HG03039 (cell line): ENCODE results near the gene STOML1.
"Not testable (repeated sequence)": the region's sequence is repeated elsewhere in the genome, so short reads cannot be mapped to it uniquely, and the experiment has no call there.

Source experiments
- ATAC-seq: cut with Tn5 transposase; IDR thresholded peaks from one replicate; pipeline ENCODE4 v1.9.1; 2021; ENCODE audit warnings: mild to moderate bottlenecking, moderate library complexity; ENCODE audit not compliant: unreplicated experiment

The STOML1 gene

DNA sequence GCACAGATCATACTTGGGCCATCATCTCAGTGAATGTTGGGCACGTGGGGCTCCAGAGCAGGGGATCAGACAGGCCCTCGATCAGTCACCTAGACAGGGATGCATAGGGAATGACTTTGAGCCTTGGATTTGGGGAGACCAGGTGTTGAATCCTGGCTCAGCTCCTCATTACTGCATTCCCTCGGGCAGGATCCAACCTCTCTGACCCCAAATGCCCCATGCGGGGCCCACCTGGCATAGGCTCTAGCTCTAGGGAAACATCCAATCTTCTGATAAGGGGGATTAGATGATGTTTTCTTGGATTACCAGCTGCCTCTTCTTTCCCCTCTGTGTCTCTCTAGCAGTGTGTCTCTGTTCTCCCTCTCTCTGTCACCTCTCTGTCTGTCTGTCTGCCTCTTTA is 43.1 kb downstream of the STOML1 start:
- ATAC-seq: no peak

DNA sequence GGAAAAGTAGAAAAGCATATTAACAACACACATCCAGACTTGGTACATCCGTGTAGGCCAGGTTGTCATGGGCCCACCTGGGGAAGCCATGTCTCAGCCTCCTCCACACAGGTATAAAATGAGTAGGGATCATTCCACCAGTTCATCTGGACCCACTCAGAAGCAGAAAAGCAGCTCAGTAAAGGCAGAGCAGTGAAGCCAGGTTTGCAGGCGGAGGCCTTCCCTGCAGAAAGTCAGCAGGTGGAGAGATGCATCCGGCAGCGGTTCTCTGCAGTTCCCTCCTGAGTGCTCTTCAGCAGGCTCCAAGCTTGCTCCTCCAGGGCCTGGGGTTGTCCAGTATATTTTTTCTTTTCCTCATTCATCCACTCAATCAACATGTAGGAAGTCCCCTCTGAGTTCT is 43.7 kb downstream of the STOML1 start:
- no peak for ATAC-seq

DNA sequence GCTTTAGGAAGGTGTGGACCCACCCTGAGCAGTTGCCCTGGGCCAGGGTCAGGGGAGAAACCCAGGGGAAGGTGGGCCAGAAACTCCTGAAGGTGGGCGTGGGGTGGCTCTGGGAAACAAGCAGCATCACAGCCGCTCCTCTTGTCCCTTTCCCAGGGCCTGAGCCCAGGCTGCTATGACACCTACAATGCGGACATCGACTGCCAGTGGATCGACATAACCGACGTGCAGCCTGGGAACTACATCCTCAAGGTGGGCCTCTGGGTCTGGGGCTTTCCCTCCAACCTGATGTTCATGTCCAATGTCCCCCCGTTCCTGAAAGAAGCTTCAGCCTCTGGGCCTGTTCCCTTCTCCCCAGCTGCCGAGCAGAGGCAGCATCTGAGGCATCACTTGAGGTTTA is 44.4 kb downstream of the STOML1 start:
- no peak for ATAC-seq

- no peak for ATAC-seq
Measured at GRCh38 chr15:73946795-73947370, 45.2 kb downstream of the STOML1 start.

DNA sequence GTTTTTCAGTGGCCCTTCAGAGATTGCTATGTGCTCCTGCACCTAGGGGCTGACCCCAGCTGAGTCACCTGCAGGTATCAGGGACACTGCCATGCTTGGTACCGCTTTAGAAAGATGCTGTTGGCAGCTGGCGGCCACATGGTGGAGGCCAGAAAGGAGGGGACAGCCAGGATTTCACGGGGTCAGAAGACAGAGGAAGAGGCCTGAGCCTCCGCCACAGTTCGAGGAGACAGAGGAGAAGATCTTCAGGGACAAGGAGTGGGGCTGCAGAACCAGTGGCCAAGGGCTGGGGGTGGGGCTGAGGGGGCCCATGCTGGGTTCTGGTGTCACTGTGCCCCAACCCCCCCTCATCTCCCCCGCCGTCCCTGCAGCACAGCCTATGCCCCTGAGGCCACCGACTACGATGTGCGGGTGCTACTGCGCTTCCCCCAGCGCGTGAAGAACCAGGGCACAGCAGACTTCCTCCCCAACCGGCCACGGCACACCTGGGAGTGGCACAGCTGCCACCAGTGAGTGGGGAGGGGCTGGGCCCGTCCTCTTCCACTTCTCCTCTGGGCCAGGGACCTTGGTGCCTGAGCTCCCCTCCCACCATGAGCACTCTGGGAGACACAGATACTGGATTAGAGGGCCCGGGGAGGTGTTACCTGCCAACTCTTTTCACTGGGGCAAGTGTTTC is 45.9 kb downstream of the STOML1 start:
- ATAC-seq: no peak

DNA sequence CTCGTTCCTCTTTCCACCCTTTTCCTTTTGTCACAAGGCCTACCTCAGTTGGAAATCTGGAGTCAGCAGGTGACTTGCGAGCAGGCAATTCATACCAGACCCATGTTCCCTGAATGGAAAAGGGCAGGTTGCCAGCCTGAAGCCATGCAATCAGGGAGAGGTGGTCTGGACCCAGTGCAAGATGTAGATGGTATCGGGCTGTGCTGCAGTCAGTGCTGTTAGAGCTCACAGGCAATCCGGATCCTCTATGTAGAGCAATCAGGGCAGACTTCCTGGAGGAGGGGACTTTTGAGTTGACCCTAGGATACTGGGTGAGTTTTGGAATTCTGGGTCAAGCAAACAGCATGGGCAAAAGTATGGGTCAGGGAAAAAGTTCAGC is 47.0 kb downstream of the STOML1 start:
- no peak for ATAC-seq

DNA sequence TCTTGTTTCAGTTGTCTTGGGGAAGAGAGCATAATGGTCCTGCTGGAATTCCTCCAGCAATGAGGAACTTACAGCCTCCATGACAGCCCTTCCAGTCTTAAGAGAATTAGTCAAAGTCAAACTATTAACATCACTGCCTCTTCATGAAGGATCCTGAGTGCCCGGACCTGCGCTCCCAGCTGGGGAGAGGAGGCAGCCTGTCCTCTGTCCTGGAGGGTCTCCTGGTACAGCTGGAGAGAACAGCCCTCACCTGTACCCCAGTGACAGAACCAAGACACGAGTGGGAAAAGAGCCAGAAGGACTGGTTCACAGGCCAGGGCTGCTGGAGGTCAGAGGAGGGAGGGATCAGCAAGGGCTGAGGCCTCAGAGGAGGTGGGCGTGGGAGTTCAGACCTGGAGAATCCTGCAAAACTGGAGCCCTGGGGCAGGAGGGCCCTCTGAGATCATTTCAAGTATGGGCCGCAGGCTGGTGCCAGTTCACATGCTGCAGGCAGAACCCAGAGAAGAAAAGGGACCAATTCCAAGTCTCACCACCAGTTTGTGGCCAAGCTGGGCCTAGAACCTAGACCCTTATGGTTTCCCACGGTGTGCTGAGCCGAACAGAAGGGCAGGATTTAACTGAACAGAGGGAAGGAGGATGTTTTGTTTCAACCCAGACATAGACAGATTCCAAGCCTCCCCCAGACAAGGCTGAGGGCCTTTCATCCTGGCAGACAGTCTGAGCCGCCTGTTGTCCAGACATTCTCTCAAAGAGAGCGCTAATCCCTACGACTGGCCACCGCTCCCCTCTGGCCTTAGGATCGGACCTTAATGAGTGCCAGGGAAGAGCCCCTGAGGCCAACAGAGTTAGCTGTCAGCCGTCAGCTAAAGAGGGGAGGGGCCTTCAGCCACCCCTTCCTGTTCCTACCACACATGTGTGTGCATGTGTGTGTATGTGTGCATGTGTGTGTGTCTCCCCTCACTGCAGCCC is 47.6 kb downstream of the STOML1 start:
- ATAC-seq: no peak

DNA sequence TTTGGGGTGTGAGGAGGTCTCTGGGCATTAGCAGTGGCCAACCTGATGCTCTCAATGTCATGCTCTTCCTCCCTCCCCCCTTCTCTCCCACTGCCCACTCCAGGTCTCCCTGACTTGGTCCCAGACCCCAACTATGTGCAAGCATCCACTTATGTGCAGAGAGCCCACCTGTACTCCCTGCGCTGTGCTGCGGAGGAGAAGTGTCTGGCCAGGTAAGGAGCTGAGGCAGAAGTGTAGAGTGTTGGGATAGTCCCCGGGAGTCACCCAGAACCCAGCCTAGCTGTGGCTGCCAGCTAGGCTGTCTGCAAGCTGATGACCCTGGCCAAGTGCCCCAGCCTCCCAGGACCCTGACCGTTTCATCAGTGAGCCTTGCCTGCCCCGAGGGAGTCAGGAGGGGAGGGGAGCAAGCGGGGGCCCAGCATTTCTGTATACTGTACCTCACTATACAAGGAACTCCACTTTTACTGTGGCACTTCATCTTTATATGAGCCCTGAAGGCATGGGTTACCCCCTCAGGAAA is 49.3 kb downstream of the STOML1 start:
- no peak for ATAC-seq

DNA sequence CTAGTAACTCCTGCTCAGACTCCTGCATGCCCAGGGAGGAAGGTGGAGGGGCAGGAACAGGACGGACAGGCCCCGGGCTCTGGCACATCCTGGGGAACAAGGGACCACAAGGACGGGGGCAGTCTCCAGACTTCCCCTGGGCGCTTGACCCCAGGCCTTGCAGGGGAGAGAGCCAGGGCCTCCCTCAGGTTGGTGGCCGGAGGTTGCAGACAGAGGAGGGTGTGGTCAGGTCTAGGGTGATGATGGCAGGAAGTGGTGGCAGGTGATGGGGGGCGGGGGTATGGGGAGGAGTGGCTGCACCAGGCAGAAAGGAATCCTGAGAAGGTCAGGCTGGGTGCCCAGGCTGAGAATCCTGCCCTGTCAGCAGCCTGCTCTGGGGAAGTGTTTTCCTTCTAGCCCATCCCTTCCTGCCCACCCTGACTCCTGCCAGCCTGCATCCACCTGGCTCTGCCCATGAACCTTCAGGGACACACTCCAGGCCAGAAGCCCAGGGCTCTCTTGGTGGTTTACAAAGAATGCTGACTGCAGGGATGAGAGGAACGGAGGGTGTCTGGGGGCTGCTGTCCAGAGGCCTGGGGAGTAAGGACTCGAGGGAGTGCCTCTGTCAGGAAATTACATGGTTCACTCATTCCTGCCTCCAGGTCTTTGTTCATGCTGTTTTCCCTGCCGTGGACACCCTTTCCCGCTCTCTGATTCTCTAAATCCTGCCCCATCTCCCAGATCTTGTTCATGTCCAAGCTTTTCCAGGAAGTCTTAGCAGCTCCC is 50.0 kb downstream of the STOML1 start:
- no peak for ATAC-seq

DNA sequence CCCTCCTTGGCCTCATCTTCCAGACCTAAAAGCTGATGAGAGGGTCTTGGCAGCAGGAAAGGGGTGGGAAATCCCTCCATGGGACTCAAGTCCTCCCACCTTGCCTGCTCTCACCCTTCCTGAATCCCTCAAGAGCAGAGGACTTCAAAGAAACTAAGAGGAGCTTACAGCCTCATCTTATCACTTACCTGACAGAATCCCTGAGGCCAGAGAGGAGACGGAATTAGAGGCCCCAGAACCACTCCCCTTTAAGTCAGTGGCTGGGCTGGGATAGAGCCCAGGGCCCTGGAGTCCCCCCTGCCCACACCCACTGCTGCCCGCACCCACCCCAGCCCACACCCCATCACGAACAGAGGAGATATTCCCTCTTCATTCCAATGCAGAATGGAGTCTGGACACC is 50.6 kb downstream of the STOML1 start:
- no peak for ATAC-seq

GRCh38 chr15:73941044-73941443 is 51.1 kb downstream of the STOML1 start:
- no peak for ATAC-seq

GRCh38 chr15:73940061-73940981 is 51.8 kb downstream of the STOML1 start:
- no peak for ATAC-seq

GRCh38 chr15:73939138-73939537 is 53.0 kb downstream of the STOML1 start:
- ATAC-seq: no peak

- ATAC-seq: not testable (repeated sequence)
Measured at GRCh38 chr15:73938516-73938915, 53.6 kb downstream of the STOML1 start.

DNA sequence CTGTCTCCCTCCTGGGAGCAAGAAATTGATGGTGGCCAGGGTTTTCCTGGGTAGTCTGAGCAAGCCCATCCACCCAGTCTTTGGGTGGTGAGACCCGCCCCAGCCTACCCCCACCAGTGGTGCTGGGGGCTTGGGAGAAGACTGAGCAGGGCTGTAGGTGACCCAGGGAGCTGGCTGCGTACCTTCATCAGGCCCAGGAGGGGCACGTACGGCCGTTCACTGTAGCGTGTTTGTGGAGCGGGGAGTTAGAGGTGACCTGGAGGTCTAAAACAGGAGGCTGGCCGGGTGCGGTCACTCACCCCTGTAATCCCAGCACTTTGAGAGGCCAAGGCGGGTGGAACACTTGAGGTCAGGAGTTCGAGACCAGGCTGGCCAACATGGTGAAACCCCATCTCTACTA is 54.4 kb downstream of the STOML1 start:
- no peak for ATAC-seq

- ATAC-seq: no peak
Measured at GRCh38 chr15:73937296-73937695, 54.8 kb downstream of the STOML1 start.

DNA sequence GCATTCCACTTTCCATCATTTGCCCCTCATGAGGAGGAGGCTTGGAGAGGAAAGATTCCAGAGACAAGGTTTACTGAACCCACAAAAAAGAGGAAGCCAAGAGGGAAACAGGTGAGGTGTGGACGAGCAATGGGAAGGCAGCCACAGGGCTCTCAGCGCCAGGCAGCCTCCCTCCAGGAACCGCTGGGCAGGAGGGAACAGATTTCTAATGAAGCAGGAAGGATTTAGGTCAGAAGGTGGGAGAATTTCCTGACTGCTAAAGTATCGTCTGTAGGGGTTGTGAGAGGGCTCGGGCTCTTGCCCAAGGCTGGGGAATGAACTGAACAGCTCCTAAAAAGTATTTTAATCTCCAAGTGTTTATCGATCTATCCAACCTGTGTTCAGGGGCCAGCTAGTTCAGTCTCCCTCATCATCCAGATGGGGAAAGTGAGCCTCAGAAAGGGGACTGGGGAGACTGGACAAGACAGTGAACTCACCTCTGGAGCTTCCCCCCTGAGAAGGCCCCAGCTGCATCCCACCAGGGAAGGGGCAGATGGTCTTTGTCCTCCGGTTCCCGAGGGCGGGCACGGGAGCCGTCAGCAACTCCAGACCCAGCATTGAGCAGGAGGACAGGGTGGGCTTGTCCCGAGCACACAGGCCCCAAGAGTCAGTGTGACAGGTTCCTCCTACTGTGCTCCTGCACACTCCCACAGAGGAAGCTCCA is 55.4 kb downstream of the STOML1 start:
- no peak for ATAC-seq

DNA sequence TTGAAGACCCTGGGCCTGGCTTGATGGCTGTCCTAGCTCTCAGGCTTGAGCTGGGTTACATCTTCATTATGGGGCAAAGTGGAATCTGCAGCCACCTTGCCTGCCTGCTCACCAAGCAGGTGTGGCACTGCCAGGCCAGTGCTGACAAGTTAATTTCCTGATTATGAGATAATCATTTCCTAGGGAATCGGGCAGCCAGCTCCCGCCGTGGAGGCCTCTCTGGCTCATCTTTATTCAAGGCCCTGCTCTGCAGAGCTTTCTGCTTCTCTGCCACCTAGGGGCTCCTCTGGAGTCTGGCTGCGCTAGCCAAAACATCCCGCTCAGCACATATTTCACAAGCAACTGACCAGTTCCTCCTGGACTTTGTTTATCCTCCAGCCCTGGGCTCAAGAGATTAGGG is 55.9 kb downstream of the STOML1 start:
- no peak for ATAC-seq

DNA sequence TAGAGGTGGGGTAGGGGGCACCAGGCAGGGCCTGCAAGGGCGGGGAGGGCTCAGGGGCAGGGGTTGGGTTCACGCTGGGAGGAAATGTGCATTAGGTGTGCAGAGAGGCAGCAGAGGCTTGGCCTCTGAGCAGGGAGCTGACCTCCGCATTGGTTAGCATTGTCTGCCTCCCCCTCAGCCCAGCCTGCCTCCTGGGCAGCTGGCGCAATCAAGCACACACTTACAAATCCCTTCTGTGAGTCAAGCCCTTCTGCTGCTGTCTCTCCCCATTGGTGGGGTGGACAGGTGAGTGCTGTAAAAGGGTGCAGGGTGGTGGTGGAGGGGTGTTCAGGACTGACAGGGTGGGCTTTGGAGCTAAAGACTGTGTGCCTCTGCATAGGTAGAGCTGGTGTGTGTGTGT is 56.5 kb downstream of the STOML1 start:
- ATAC-seq: no peak
